Spleen (tissue), 11 donors: ENCODE measurements around the gene ANO1. TPM values are rescaled to one million over a fixed set of nuclear protein-coding genes. Genes with fewer than 3 reads are reported as not detected.

Source experiments
- DNase-seq: peaks from one replicate; pipeline ENCODE4 v3.0.0-alpha.2; 2020
- H3K27ac ChIP-seq, 8 donors: fragments of 200-600 bp; sonication (generic) in 7 of 8; 1 replicate in 4 of 8; 2 replicates in 4 of 8; pipeline versions ENCODE4 v1.5.0 to v1.8.0; 2016 to 2021; ENCODE audit warnings: inconsistent platforms in 4 of 8, mild to moderate bottlenecking in 4 of 8, moderate library complexity in 1 of 8
- H3K27me3 ChIP-seq, 7 donors: fragments of 200-600 bp; sonication (generic) in 6 of 7; replicated peaks in 1 of 7; 1 replicate in 4 of 7; 2 replicates in 3 of 7; pipeline versions ENCODE4 v1.5.0 to v1.8.0; 2016 to 2021; ENCODE audit warnings: inconsistent platforms in 3 of 7, mild to moderate bottlenecking in 1 of 7
- H3K36me3 ChIP-seq, 6 donors: fragments of 200-600 bp; sonication (generic) in 5 of 6; 1 replicate in 4 of 6; 2 replicates in 2 of 6; pipeline versions ENCODE4 v1.5.0 to v1.8.0; 2016 to 2021; ENCODE audit warnings: inconsistent platforms in 2 of 6
- H3K4me1 ChIP-seq, 6 donors: fragments of 200-600 bp; sonication (generic) in 5 of 6; 1 replicate in 3 of 6; 2 replicates in 3 of 6; pipeline versions ENCODE4 v1.5.0 to v1.8.0; 2016 to 2021; ENCODE audit warnings: inconsistent platforms in 3 of 6
- H3K4me3 ChIP-seq, 8 donors: fragments of 200-600 bp; sonication (generic) in 7 of 8; 1 replicate in 4 of 8; 2 replicates in 4 of 8; pipeline versions ENCODE4 v1.5.0 to v1.8.0; 2016 to 2021; ENCODE audit warnings: inconsistent platforms in 4 of 8, mild to moderate bottlenecking in 4 of 8, moderate library complexity in 2 of 8
- H3K9me3 ChIP-seq, 8 donors: fragments of 200-600 bp; sonication (generic) in 7 of 8; 1 replicate in 4 of 8; 2 replicates in 4 of 8; pipeline versions ENCODE4 v1.5.0 to v1.8.0; 2016 to 2021; ENCODE audit warnings: inconsistent platforms in 4 of 8
- CTCF ChIP-seq, 11 experiments: fragments of 200-600 bp in 7 of 11; fragments of 450-650 bp in 4 of 11; sonication (generic) in 4 of 11; IDR thresholded peaks in 8 of 11; conservative IDR thresholded peaks in 3 of 11; 1 replicate in 7 of 11; 2 replicates in 4 of 11; pipeline versions ENCODE4 v1.4.0 to v1.8.0; 2016 to 2021; ENCODE audit warnings: antibody characterized with exemption in 11 of 11, inconsistent platforms in 4 of 11, mild to moderate bottlenecking in 1 of 11
- POLR2A ChIP-seq, 3 donors: fragments of 450-650 bp; IDR thresholded peaks; one replicate each; pipeline ENCODE4 v1.5.1; 2017; ENCODE audit warnings: antibody characterized with exemption in 3 of 3, mild to moderate bottlenecking in 1 of 3
- POLR2AphosphoS5 ChIP-seq, 3 donors: sonication (generic); formaldehyde crosslinking; IDR thresholded peaks; one replicate each; pipeline ENCODE4 v1.5.1; 2017; ENCODE audit warnings: antibody characterized with exemption in 3 of 3
- WGBS, 5 donors: extraction: QIAGEN DNeasy Blood & Tissue Kit in 3 of 5; methylation state at CpG; one replicate each; pipeline versions ENCODE4 v1.1.5 to v1.1.7; 2013 to 2018; 5-methylcytosine and 5-hydroxymethylcytosine counted together
- intact Hi-C: fragments of 100-400 bp; cut with DNase I; formaldehyde crosslinking; loops from one replicate; pipeline ENCODE4 v1.15.0; 2023; ENCODE audit warnings: low total_unique reads
- polyA plus RNA-seq, 3 donors: library from polyadenylated mRNA; stranded (reverse); fragments of 200-250 nt; gene quantifications; one replicate each; pipeline ENCODE4 v1.2.1, GENCODE V29; 2013
- total RNA-seq, 7 donors: library from RNA; depleted of rRNA in 3 of 7; stranded (reverse); fragments of >200 nt in 3 of 7; fragmentation: NEBNext Ultra II Directional in 4 of 7; extraction: Animal tissue kit (Norgen Biotek cat#: 25700) in 4 of 7; gene quantifications; one replicate each; pipeline versions ENCODE4 v1.1.0 to v1.2.1, GENCODE V29; 2016 to 2021
- donor health status: healthy with polysubstance abuse.
- donor health status: DM: no; HTN: no; CAD: no; lungs with moderate emphysema.
- donor health status: DM: no; HTN: no; CAD: no.
- donor health status: Bipolar disorder and iron deficiency.
- donor health status: healthy.
- donor health status: DM: no; HTN: no; CAD: no.
- donor health status: DM: yes; HTN: yes; CAD: no.

The ANO1 gene
- total and polyA plus RNA-seq, 10 donors, result 0.22 to 1.2 (median 0.62) TPM

DNA sequence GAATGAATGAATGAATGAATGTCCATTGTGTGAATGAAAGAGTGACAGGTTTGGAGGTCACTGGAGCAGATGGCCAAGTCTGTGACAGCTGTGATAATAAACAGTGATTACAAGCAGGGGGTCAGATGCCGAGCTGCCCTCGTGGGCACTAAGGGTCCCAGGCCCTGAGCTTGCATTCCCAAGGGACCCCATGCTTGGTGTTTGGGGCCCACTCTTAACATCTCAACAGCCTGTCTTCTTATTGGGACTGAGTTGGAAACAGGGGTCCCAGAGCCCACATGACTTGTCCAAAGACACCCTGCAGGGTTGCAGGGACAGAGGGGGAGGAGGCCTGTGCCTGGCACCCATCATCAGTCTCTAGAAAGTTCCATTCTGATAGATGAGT, 12.0 kb upstream of the ANO1 start:
- Histone ChIP-seq H3K27ac (no peak overlapping the region), H3K4me1 (peaks cover 0 to 12% (median 6%) of the 10 kb centered on the region in 6 donors), H3K36me3 (no peaks in the 10 kb centered on the region), H3K4me3 (no peak overlapping the region), H3K9me3 (no peaks in the 10 kb centered on the region), H3K27me3 (peaks cover 0 to 51% (median 0%) of the 10 kb centered on the region in 7 donors)
- no peak for TF ChIP-seq CTCF (IDR thresholded peaks at IDR 0.05 in 8 of 11, conservative IDR thresholded peaks at IDR 0.05 in 3 of 11)
- TF ChIP-seq POLR2AphosphoS5 (IDR thresholded peaks at IDR 0.05), result no peak
- TF ChIP-seq POLR2A (IDR thresholded peaks at IDR 0.05), result no peak
- intact Hi-C loops, result no loop called here
- DNase-seq, result no peak
- 78 to 95% (median 81%) methylated on average over 2 of the region's 2 CpGs for WGBS, 5 donors

- Histone ChIP-seq H3K4me3 (no peak overlapping the region), H3K36me3 (no peaks in the 10 kb centered on the region), H3K4me1 (peaks cover 0 to 17% (median 6%) of the 10 kb centered on the region in 6 donors), H3K27me3 (peaks cover 0 to 56% (median 0%) of the 10 kb centered on the region in 7 donors), H3K9me3 (no peaks in the 10 kb centered on the region), H3K27ac (no peak overlapping the region)
- intact Hi-C loops, result no loop called here
- WGBS, 5 donors, result 88 to 94% (median 90%) methylated on average over 3 to 13 of the region's 13 CpGs
- DNase-seq, result no peak
- TF ChIP-seq POLR2AphosphoS5 (IDR thresholded peaks at IDR 0.05), result no peak
- no peak for TF ChIP-seq POLR2A (IDR thresholded peaks at IDR 0.05)
- no peak for TF ChIP-seq CTCF (IDR thresholded peaks at IDR 0.05 in 8 of 11, conservative IDR thresholded peaks at IDR 0.05 in 3 of 11)
These were observed 11.5 kb upstream of the ANO1 start for GRCh38 chr11:70066628-70067027.

DNA sequence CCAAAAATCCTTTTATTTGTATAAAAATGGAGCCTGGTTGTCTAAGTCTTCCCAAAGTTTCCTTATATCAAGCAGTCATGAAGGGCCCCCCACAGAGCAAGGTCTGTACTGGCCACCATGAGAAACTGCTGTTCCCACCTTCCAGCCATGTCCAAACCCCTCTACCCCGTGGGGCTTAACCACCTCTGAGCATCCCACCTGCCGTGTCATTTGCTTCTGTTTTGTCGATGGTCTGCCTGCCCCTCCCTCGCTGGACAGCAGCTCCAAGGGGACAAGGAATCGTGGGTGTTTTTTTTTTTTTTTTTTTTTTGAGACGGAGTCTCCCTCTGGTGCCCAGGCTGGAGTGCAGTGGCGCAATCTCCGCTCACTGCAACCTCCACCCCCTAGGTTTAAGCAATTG, 11.1 kb upstream of the ANO1 start:
- no peaks in the 10 kb centered on the region for H3K9me3 ChIP-seq
- no peak overlapping the region for H3K27ac ChIP-seq
- H3K27me3 ChIP-seq, result peaks cover 0 to 60% (median 0%) of the 10 kb centered on the region in 7 donors
- TF ChIP-seq CTCF (IDR thresholded peaks at IDR 0.05 in 8 of 11, conservative IDR thresholded peaks at IDR 0.05 in 3 of 11) (no peak), POLR2A (IDR thresholded peaks at IDR 0.05) (no peak), POLR2AphosphoS5 (IDR thresholded peaks at IDR 0.05) (no peak)
- H3K36me3 ChIP-seq, result no peaks in the 10 kb centered on the region
- no peak for DNase-seq
- 85 to 91% (median 89%) methylated on average over 8 of the region's 8 CpGs for WGBS, 5 donors
- peaks cover 0 to 21% (median 7%) of the 10 kb centered on the region in 6 donors for H3K4me1 ChIP-seq
- intact Hi-C loops, result no loop called here
- H3K4me3 ChIP-seq, result no peak overlapping the region

DNA sequence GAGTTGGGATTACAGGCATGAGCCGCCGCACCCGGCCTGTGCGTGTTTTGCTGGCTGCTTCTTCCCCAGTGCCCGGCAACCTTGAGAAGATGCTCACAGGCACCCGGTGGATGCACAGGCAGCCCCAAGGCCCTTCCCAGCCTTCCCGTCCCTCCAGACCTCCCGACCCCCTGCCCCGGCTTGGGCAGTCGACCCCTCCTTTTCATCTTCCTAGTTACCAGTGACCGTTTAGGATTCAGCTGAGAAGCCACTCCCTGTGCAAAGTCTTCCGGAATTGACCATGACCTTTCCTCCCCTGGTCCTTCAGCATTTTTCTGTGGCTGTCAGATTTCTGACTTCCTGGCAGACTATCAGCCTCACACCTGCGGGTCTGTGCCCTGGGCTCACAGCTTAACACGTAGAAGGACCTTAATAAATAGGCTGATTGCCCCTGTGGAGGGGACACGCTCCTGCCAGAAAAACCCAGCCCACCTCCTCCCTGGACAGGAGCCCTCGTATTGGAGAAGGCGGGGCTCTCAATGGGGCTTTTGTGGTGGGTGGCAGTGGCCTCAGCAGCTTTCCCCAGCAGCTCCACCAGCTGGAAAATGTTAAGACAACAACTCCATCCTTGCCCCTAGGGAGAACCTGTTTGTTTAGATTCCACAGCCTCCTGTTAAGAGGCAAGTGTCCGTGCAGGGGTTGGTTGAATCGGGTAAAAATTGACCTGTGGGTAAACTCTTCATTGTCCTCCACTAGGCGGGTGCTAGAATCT, 10.4 kb upstream of the ANO1 start:
- no peaks in the 10 kb centered on the region for H3K36me3 ChIP-seq
- H3K4me3 ChIP-seq, result no peak overlapping the region
- intact Hi-C loops, result no loop called here
- peaks cover 0 to 28% (median 11%) of the 10 kb centered on the region in 6 donors for H3K4me1 ChIP-seq
- TF ChIP-seq POLR2AphosphoS5 (IDR thresholded peaks at IDR 0.05) (peak; percentile 21 to 42 (median 39)), CTCF (IDR thresholded peaks at IDR 0.05 in 8 of 11, conservative IDR thresholded peaks at IDR 0.05 in 3 of 11) (no peak)
- peak overlapping the region in 1 of 8 donors; percentile 27 for H3K27ac ChIP-seq
- 35 to 45% (median 37%) methylated on average over 18 to 20 of the region's 20 CpGs for WGBS, 5 donors
- no peaks in the 10 kb centered on the region for H3K9me3 ChIP-seq
- H3K27me3 ChIP-seq, result peaks cover 0 to 68% (median under 1%) of the 10 kb centered on the region in 7 donors
- DNase-seq, result peak; percentile 75
